Ishikawa (cell line): ENCODE results near the gene CFAP161.

Experiments used
- CEBPB ChIP-seq: IDR thresholded peaks from 2 replicates; pipeline ENCODE4 v1.6.1; 2012
- CREB1 ChIP-seq: IDR thresholded peaks from 2 replicates; pipeline ENCODE4 v1.6.1; 2012; ENCODE audit warnings: low read depth
- EGR1 ChIP-seq: IDR thresholded peaks from 2 replicates; pipeline ENCODE4 v1.6.1; 2012
- EP300 ChIP-seq: IDR thresholded peaks from 2 replicates; pipeline ENCODE4 v1.6.1; 2012; ENCODE audit warnings: borderline replicate concordance
- FOXM1 ChIP-seq: IDR thresholded peaks from 2 replicates; pipeline ENCODE4 v1.6.1; 2012; ENCODE audit warnings: low read depth, borderline replicate concordance
- NFIC ChIP-seq: IDR thresholded peaks from 2 replicates; pipeline ENCODE4 v1.6.1; 2012
- RAD21 ChIP-seq: IDR thresholded peaks from 2 replicates; pipeline ENCODE4 v1.6.1; 2012; ENCODE audit warnings: low read depth
- REST ChIP-seq: IDR thresholded peaks from 2 replicates; pipeline ENCODE4 v1.6.1; 2012; ENCODE audit warnings: low read depth, mild to moderate bottlenecking
- TAF1 ChIP-seq: IDR thresholded peaks from 2 replicates; pipeline ENCODE4 v1.6.1; 2012; ENCODE audit warnings: low read depth, mild to moderate bottlenecking
- TCF12 ChIP-seq: IDR thresholded peaks from 2 replicates; pipeline ENCODE4 v1.6.1; 2012; ENCODE audit warnings: low read depth
- TEAD4 ChIP-seq: IDR thresholded peaks from 2 replicates; pipeline ENCODE4 v1.6.1; 2012
- USF1 ChIP-seq: IDR thresholded peaks from 2 replicates; pipeline ENCODE4 v1.6.1; 2012
- YY1 ChIP-seq: IDR thresholded peaks from 2 replicates; pipeline ENCODE4 v1.6.1; 2012; ENCODE audit warnings: low read depth
- ZBTB7A ChIP-seq: IDR thresholded peaks from 2 replicates; pipeline ENCODE4 v1.6.1; 2012; ENCODE audit warnings: low read depth
- TF ChIP-seq, protein P1 (sequence below): IDR thresholded peaks from 2 replicates; pipeline ENCODE4 v1.6.1; 2012

The CFAP161 gene

DNA sequence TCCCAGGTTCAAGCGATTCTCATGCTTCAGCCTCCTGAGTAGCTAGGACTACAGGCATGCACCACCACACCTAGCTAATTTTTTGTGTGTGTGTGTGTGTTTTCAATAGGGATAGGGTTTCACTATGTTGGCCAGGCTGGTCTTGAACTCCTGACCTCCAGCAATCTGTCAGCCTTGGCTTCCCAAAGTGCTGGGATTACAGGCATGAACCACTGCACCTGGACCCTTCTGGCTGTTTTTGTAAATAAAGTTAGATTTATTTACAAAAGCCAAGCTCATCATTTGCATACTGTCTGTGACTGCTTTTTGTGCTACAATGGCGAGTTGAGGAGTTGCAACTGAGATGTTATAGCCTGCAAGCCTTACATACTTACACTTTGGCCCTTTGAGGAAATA is 34.1 kb downstream of the CFAP161 start:
- TF ChIP-seq EP300 (no peak), CREB1 (no peak), RAD21 (no peak), EGR1 (no peak), TEAD4 (no peak), NFIC (no peak), USF1 (no peak), TCF12 (no peak), CEBPB (no peak), ZBTB7A (no peak), REST (no peak), FOXM1 (no peak), TAF1 (no peak)
- TF ChIP-seq, protein P1, sequence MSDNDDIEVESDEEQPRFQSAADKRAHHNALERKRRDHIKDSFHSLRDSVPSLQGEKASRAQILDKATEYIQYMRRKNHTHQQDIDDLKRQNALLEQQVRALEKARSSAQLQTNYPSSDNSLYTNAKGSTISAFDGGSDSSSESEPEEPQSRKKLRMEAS: no peak

DNA sequence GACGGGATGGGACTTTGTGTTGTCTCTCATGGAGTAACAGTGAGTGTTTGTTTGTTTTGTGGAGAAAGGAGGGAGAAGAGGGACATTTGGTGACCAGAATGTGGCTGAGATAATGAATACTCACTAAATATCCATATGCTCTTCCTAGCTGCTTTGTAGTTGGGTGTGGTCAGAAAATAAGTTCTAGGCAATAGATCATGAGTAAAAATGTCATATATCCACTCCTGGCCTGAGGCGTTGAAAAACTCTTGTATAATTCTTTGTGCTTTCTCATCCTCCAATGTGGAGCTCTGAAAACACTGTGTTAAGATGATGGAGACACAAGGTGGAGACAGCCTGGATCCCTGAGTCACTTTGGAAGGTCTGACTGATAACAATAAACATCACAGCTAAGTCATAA is 34.6 kb downstream of the CFAP161 start:
- no peak for TF ChIP-seq EGR1
- no peak for TF ChIP-seq EP300
- no peak for TF ChIP-seq RAD21
- TF ChIP-seq ZBTB7A: no peak
- TF ChIP-seq FOXM1: no peak
- no peak for TF ChIP-seq USF1
- TF ChIP-seq, protein P1: no peak
- no peak for TF ChIP-seq TEAD4

- TF ChIP-seq RAD21 (no peak), REST (no peak), YY1 (no peak), EGR1 (no peak), FOXM1 (no peak)
- TF ChIP-seq, protein P1: no peak
These were observed 36.4 kb downstream of the CFAP161 start for GRCh38 chr15:81170511-81170910.

GRCh38 chr15:81171286-81171685 is 37.2 kb downstream of the CFAP161 start:
- no peak for TF ChIP-seq TEAD4
- no peak for TF ChIP-seq CEBPB
- TF ChIP-seq FOXM1: no peak
- TF ChIP-seq TAF1: no peak
- no peak for TF ChIP-seq YY1
- no peak for TF ChIP-seq TCF12
- TF ChIP-seq USF1: no peak
- no peak for TF ChIP-seq CREB1
- TF ChIP-seq, protein P1: no peak

DNA sequence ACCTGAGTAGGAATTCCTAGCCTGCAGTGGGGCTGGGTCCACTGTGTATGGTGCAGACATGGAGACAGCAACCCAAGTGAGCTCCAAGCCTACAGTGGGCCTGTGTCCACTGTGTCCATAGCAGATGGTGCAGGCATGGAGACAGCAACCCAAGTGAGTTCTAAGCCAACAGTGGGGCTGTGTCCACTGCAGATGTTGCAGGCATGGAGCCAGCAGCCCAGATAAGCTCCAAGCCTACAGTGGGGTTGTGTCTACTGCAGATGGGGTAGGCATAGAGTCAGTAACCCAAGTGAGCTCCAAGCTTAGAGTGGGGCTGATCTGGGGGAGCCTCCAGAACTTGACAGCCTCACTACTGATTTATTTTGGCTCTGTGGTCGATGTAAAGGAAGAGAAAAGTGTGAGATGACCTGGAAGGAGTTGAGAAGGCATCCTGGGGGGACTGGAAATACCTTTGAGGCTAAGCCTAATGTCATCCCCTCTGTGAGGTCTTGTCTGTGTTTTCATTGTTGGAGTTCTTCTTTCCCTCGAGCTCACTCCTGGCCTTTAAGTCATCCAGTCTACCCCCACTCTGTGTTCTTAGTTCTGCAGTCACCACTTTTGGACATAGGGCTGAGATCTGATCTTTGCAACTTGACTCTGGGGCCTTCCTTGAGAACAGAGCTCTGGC is 40.2 kb downstream of the CFAP161 start:
- TF ChIP-seq CREB1: no peak
- no peak for TF ChIP-seq YY1
- no peak for TF ChIP-seq TEAD4
- TF ChIP-seq REST: no peak
- TF ChIP-seq ZBTB7A: no peak
- no peak for TF ChIP-seq EP300
- no peak for TF ChIP-seq RAD21
- no peak for TF ChIP-seq CEBPB
- TF ChIP-seq EGR1: no peak
- no peak for TF ChIP-seq TCF12
- TF ChIP-seq FOXM1: no peak
- no peak for TF ChIP-seq NFIC
- TF ChIP-seq, protein P1: no peak
- TF ChIP-seq TAF1: no peak
- TF ChIP-seq USF1: no peak
